GM19467 (cell line): Measurements from ENCODE around the gene TMEM184A.

Source experiments
- ATAC-seq: cut with Tn5 transposase; IDR thresholded peaks from one replicate; pipeline ENCODE4 v1.9.1; 2021; ENCODE audit warnings: mild to moderate bottlenecking, moderate library complexity; ENCODE audit not compliant: unreplicated experiment

The TMEM184A gene

DNA sequence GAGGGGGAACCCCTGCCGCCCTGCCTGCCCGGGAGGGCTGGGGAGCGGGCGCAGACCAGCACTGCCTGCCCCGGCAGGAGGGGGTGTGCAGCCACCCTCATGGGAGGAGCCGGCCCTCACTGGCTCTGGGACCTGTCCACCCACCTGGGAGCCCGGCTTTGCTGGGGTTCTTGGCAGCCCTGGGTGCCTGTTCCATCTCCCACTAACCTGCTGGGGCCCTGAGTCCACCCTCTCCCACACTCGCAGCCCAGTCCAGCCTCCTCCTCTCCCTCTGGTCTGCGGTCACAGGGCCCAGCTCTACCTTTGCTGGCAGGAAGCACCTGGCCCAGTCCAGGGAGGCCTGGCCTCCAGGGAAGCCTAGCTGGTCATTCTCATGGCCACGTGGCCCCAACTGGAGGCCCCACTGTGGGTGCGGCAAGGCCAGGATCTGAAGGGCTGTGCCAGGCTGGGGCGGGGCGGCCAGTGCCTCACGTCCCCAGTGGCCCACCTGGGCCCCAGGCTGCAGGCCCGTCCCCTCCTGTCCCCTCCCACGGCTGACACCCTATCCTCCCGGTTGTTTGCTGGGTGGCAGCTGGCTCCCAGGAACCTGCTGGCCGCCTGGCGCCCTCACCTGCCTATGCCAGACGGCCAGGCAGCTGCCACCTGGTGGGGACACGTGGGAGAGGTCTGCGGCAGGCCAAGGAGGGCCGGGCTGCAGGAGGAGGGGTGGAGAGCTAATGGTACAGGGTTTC lies at the start of gene TMEM184A:
Gene TMEM184A, minus strand, starts transcription at position 393 of the 731 bp plus-strand sequence. CDS start 721 bp downstream, outside the sequence.
- no peak for ATAC-seq

DNA sequence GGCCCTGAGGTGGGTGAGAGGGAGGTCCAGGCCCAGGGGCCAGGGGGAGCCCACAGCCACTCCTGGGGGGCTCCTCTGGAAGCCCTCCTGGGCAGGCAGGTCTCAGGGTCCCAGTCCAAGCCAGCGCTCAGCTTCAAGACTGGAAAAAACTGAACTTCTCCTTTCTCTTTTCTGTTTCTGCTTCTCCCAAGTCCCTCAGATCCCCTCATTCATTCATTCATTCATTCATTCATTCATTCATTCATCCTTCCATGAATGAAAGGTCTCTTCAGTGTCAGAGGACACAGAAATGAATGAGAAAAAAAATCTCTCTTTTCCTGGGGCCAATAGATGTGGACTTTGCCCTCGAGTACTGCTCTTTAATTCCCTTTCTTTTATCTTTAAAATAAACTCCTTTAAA lies 48.4 kb upstream of the TMEM184A start:
- no peak for ATAC-seq

DNA sequence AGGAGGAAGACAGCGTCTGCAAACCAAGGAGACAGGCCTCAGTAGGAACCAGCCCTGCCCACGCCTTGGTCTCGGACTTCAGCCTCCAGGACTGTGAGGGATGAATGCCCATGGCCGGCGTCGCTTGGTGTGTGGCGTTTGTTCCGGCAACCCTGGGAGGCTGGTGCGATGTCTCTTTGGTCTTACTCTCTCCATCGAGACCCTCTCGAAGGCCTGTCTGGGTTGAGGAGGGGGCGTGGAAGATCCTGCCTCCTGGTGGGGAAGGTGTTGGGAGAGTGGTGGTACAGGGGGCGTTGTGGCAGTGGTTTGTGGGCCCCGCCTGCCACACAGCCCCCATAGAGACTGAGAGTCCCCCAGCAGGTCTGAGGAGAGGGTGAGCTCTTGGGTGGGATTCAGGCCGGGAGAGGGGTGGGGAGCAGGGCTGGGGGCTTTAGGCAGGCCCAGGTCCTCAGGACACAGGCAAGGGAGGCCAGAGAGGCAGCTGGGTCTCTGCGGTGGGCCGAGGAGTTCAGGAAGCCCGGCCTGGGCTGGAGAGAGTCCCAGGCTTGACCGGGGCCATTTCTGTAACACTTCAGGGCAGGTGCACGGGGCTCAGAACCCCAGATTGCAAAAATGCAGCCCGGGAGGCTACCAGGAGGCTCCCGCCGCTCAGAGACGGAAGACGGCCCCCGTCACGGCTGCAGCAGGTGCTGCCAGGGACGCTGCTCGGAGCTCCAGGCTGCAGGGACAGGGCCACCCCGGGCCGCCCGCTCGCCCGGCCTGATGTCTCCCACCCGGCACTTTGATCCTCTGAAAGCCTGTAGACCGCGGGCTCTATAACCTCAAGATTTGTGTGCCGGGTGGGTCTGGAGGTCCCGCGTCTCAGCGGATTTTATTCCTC lies 47.6 kb upstream of the TMEM184A start:
- ATAC-seq = no peak

DNA sequence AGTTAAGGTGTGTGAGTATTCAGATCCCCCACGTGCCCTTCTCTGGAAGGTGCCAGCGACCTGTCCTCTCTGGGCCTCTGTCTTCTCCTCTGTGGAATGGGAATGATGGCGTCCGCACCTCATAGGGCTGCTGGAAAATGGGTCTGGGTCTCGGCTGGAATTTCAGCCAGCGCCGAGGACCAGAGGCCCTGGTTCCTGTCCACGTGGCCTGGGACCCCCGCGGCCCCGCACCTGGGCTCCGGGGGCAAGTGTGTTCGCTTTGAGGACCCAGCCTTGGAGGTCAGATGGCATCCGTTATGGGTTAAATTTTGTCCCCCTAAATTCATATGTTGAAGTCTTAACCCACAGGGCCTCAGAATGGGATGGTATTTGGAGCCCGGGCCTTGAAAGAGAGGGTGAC lies 46.4 kb upstream of the TMEM184A start:
- no peak for ATAC-seq

DNA sequence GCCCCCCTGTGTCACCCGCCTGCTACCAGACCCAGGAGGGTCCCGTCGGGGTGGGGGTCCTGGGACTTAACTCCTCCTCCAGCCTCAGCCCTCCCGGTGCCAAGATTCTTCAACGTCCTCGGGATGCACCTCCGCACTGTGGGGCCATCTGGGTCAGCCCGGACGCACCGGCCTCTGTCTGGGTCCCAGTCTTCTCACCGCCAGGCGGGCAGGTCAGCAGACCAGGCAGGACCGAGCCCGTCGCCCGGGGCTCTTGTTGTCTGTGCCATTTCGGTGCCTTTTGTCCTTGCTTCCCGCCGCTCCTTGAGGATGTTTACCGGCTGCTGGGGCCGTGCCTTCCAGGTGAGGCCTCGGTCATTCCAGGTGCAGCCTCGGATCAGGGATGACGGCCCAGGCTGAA lies 46.0 kb upstream of the TMEM184A start:
- ATAC-seq = no peak

DNA sequence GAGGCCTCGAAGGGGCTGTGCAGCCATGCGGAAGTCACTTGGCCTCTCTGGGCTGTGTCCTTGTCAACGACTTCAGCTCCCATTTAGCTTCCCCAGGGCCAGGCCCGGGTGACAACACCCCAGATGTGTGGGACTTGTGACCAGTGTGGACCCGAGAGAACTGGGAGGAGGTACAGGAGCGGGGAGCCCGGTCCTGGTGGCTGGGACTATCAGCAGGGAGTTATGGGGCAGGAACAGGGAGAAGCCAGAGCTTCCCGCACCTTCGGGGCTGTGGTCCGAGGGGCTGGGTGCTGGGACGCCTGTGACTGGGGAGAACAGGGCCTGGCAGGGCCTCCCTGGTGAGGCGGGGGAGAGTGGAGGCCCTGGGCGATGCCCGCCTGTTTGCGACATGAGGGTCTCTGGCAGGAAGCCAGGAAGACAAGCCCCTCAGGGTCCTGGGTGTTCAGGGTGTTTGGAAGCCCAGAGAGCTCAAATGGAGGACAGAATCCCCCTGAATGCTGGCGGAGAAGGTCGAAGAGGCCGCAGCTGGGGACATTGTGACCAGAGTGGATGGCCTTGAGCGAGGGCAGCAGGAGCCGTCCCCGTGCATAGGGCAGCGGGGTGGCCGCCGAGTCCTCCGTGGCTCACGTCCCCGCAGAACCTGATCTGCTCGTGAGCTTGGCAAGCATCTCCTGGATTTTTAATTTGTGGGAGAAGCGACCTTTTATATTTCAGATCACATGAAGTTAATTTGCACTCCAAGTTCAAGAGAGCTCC lies 43.8 kb upstream of the TMEM184A start:
- no peak for ATAC-seq

DNA sequence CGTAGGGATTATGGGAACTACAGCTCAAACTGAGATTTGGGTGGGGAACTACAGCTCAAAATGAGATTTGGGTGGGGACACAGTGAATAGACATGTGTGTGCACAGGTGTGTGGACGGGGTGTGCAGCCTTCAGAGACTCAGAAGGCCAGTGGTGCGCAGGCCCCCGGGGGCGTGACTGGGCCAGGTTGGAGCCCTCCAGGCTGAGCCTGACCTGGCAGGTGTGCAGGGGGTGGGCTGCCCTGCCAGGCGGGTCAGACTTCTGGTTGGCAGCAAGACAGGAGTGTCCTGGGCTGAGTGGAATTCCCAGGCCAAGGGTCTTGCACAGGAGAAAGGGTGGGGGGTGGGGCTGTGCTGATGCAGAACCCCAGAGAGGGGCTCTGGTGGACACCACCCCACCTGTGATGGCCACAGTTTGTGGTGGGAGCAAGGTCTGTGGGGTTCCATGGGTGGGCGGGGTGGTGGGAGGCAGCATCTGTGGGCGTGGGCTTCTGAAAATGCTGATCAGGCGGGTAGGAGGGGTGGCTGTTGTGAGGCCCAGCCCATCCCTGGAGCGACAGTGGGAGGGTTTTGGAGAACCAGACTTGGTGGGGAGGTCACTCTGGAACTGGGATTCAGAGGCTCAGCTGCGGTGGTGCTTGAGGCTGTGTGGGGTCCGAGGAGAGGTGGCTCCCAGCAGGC lies 43.1 kb upstream of the TMEM184A start:
- ATAC-seq = no peak

DNA sequence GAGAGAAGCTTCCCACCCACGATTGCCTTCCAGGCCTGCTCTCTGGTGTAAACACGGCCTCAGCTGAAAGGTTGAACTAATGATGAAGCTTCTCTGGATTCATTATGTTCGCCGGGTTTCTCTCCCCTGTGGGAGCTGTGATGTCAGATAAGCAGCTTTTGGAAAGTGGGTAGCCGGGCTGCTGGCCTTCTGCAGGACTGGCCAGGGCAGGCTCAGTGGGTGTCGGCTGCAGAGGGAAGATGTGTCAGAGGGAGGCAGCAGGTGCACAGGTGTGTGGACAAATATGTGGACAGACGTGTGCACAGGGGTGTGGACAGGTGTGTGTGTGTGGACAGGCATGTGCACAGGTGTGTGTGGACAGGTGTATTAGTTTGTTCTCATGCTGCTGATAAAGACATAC lies 42.3 kb upstream of the TMEM184A start:
- no peak for ATAC-seq

DNA sequence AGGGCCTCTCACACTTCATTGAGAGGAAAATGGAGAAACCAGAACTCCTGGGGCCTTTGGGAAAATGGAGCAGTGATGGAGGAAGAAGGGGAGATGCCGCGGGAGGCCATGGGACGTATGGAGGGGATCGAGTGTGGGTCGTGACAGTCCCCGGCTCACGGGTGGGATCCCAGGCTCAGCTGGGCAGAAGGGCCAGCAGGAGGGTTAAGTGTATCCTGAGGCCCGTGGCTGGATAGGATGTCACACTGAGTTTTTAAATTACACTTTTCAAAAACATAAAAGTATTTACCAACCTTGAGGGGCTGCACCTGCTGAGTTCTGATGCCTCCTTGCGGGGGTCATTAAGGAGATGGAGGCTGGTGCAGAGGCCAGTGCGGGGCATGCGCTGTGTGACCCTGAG lies 41.8 kb upstream of the TMEM184A start:
- no peak for ATAC-seq

DNA sequence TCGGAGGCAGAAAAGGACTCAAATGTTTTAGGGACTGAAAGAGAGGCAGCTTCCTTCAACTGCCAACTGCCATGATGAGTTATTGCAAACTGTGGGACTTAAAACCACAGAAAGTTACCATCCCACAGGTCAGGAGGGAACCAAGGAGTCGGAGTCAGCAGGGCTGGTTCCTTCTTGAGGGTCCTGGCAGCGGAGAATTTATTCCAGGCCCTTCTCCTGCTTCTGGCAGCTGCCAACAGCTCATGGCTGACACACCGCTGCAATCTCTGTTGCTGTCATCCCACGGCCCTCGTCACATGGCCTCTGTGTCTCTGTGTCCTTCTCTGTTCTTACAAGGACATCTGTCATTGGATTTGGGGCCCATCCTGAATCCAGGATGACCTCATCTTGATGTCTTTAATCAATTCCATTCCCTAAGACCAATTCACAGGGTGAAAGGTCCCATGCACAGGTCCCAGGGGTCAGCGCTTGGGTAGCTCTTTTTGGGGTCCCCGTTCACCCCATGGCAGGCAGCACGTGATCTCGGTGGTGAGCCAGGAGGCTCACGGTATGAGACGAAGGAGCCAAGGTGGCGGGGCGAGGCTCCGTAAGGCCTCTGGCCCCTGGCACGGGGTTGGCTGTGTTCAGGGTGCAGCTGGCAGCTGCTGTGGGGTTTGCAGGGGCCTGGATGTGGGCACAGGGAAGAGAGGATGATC lies 41.2 kb upstream of the TMEM184A start:
- ATAC-seq = no peak

DNA sequence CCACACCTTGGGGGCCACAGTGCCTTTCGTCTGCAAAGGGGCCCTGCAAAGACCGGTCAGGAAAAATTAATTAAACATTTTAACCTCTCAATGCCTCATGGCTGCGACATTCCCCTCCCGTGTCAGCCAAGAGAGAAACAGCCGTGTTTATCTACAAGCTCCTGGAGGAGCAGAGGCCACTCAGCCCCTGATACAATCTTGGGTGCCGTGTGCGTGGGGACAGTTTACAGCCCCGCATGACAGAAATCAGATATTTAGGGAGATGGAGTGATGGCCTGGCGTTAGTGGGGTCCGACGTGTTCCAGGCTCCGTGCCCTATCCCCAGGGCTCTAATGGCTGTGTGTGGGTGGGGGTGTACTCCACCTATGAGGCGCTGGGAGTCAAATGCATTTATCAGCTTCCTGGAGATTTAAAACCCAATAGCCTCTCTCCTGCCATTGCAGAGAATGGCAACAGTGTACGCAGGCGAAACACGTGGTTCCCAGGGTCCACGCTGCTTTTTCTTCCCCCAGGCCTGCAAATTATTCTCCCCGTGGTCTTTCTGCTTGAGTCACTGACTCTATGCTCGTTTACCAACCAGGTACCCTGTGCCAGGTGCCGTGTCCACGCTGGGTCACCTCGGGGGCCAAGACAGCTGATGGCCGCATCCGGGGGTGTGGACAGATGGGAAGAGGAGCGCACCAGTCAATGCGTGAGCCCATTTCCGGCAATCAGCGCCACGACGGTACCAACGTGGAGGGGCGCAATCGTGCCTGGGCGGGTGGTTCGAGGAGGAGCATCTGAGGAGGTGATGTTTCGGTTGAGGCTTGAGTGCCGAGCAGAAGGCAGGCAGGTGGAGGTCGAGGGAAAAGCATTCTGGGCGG lies 40.4 kb upstream of the TMEM184A start:
- ATAC-seq = no peak

DNA sequence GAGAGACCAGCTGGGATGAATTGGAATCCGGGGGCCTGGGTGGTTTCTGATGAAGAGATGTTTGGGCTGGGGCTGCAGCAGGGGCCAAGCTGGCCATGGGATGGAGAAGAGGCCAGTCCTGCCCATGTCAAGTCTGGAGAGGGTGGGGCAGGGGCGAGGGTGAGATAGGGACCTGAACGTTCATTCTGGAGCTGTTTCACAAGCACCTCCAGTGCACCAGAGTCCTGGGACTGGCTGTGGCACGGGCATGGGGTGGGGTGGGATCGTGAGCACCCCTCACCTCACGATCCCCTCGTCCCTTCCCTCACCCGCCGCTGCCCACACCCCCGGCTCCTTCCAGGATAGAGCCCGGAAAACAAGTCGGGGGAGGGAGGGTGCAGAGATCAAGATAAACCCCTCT lies 39.6 kb upstream of the TMEM184A start:
- no peak for ATAC-seq

DNA sequence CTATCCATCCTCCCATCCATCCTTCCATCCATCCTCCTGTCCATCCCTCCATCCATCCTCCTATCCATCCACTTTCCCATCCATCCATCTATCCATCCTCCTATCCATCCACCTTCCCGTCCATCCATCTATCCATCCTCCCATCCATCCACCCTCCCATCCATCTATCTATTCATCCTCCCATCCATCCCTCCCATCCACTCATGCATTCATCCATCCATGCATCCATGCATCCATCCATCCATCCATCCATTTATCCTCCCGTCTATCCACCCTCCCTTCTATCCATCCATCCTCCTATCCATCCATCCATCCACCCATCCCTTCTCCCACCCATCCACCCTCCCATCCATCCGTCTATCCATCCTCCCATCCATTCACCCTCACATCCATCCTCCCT lies 39.0 kb upstream of the TMEM184A start:
- ATAC-seq = no peak

DNA sequence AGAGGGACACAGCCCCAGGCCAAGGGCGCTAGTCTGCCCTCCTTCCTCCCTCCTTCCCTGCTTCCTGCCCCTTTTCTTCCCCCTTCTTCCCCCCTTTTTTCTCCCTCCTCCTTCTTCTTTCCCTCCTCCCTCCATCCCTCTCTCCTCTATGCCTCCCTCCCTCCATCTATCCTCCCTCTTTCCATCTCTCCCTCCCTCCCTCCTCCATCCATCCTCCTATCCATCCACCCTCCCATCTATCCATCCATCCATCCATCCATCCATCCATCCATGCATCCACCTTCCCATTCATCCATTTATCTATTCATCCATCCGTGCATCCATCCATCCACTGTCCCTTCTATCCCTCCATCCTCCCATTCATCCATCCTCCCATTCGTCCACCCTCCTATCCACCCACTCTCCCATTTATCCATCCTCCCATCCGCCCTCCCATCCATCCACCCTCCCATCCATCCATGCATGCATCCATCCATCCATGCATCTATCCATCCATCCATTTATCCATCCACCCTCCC lies 38.0 kb upstream of the TMEM184A start:
- ATAC-seq = no peak

DNA sequence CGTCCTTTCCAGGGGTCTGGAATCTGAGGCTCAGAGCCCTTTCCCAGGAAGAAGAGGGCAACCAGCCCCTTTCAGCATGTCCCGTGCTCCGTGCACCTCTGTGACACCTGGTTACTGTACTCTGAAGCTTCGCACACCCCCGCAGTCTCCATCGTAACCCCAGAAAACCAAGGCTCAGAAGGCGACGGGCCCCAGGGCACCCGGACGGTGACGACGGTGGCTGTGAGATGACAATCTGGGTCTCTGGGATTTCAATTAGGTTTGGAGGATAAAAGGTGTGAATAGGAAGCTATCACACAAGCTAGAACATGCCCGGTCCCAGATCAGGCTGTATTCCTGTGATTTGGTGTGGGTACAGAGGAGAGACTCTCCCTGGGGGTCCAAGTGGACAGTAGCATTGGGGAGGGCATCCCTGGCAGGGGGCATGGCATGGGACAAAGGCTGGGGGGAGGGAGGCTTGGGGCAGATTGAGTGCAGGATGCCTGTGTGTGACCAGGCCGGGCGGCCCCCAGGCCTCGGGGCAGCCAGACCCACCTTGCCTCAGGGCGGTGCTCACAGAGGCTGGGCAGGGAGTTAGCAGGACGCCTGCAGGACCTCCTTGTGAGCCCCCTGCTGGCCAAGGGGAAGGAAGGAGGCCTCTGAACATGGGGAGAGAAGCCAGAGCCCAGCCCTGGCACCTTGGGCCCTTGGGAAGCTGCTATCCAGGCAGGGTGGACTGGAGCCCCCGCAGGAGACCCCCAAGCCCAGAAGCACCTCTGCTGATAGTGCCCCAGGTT lies 37.3 kb upstream of the TMEM184A start:
- ATAC-seq = no peak

DNA sequence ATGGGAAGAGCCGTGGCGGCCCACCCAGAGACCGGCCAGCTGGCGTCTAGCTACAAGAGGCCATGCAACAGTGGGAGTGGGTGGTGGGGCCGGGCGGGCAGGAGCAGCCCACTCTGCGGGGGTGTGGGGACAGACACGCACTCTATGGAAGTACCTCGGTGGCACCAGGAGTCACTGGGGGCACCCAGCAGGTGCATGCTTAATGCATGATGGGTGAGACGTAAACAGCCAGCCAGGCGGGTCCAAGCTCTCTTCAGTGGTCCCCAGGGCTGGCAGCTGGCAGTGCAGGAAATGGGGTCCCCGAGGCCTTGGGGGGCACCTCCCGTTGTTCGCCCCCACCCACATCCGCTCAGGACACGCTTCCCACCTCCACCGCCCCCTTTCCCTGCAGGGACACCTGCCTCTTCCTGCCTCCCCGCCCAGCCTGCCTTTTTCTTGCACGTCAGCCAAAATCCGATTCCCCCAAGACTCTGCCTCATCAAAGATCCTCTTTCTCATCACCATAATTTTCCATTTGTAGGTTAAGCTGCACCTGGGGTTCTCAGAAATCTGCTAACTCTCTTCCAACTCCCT lies 36.4 kb upstream of the TMEM184A start:
- no peak for ATAC-seq

DNA sequence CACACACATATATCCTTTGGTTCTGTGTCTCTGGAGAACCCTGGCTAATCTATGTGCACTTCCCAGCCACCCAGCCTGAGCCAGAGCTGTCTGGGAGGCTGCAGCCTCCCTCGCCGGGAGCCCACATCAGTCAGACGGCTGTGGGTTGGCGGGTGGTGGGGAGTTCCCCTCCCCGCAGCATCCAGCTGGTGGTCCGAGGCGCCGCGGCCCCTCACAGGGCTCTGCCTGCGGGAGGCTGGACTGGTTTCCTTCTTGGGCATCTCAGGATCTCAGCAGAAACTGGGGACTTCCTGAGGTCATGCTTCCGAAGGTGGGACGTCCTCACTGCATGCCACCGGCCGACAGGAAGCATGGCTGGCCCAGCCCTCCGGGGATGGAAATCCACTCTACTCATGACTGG lies 35.9 kb upstream of the TMEM184A start:
- no peak for ATAC-seq

DNA sequence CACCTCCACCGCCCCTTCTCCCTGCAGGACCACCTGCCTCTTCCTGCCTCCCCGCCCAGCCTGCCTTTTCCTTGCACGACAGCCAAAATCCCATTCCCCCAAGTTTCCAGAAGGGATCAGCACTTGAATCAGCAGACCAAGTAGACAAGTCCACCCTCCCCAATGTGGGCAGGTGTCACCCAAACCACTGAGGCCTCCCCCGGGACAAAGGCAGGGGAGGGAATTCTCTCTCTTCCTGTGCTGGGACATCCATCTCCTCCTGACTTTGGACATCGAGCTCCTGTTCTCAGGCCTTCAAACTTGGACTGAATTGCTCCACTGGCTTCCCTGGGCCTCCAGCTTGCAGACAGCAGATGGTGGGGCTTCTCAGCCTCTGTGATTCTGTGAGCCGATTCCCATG lies 35.4 kb upstream of the TMEM184A start:
- ATAC-seq = no peak
